ENCODE measurements around the gene LASP1.
"Not testable (repeated sequence)": the region's sequence is repeated elsewhere in the genome, so short reads cannot be mapped to it uniquely, and the experiment has no call there.

Gene LASP1

DNA sequence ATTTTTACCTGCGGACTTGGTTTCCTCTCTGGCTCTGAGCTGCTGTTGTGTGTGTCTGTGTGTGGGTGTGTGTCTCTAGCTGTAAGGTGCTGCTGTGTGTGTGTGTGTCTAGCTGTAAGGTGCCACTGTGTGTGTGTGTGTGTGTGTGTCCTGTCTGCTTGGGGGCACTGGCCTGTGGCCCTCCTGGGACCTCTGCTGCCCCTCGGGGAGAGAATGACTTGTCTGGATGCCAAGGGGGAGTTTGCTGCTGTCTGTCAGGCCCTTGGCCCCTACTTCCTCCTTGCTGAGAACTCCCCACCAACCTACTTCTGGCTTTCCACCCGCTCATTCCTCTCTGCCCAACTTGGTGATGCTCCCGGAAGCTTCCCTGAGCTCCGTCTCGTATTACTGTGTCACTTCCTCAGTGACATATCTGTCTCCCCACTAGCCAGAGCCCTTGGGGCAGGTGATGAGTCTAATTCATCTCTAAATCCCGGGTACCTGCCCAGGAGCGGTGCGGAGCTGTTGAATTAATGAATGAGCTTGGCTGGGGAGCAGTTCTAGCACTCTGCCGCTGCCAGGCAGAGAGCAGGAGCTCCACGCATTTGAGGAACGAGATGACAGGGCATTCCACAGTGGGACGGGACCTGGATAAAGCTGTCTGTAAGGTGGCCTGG lies 52.0 kb downstream of the LASP1 start:
- H3K4me3 ChIP-seq (ENCODE audit: control insufficient read depth, low read depth, low read length) = no peak overlapping the region
- DNase-seq (ENCODE audit: low read depth) = no peak
- TF ChIP-seq, protein P1, sequence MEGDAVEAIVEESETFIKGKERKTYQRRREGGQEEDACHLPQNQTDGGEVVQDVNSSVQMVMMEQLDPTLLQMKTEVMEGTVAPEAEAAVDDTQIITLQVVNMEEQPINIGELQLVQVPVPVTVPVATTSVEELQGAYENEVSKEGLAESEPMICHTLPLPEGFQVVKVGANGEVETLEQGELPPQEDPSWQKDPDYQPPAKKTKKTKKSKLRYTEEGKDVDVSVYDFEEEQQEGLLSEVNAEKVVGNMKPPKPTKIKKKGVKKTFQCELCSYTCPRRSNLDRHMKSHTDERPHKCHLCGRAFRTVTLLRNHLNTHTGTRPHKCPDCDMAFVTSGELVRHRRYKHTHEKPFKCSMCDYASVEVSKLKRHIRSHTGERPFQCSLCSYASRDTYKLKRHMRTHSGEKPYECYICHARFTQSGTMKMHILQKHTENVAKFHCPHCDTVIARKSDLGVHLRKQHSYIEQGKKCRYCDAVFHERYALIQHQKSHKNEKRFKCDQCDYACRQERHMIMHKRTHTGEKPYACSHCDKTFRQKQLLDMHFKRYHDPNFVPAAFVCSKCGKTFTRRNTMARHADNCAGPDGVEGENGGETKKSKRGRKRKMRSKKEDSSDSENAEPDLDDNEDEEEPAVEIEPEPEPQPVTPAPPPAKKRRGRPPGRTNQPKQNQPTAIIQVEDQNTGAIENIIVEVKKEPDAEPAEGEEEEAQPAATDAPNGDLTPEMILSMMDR (IDR thresholded peaks at IDR 0.05; ENCODE audit: control insufficient read depth, insufficient read depth, low read depth, low read length, missing control alignments) = no peak

DNA sequence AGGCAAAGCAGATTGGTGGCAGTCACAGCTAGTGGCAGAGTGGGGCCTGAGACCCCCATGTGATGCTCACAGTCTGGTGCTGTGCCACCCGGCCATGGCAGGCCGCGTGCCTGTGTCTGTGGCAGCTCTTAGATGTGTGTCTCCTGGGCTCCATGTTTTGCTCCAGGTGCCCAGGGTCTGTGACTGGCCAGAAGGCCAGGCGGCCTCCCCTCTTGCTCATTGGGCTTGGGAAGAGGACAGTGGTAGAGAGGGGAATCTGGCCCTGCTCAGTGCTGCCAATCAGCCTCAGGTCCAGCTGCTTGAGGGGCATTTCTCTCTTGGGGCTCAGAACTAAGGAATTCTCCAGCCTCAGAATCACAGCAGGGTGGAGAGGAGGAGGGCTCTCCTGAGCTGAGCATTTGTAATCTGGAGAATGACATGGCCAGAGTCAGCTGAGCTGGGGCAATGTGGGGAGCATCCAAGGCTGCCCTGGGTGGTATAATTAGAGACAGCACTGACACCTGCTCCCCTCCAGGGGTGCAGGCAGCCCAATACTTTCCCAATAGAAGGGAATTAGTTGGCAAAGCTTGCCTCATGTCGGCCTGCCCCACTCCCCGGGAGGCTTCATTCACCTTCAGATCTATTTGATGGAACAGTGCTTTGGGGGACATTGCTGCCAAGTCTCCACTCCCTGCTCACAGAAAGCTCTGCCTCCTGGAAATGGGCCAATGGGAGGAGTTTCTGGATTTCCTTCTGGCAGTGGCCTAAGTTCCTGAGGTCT lies 52.9 kb downstream of the LASP1 start:
- TF ChIP-seq, protein P1 (IDR thresholded peaks at IDR 0.05; ENCODE audit: control insufficient read depth, insufficient read depth, low read depth, low read length, missing control alignments) = peak; percentile 6
- peak; percentile 18 for DNase-seq (ENCODE audit: low read depth)

DNA sequence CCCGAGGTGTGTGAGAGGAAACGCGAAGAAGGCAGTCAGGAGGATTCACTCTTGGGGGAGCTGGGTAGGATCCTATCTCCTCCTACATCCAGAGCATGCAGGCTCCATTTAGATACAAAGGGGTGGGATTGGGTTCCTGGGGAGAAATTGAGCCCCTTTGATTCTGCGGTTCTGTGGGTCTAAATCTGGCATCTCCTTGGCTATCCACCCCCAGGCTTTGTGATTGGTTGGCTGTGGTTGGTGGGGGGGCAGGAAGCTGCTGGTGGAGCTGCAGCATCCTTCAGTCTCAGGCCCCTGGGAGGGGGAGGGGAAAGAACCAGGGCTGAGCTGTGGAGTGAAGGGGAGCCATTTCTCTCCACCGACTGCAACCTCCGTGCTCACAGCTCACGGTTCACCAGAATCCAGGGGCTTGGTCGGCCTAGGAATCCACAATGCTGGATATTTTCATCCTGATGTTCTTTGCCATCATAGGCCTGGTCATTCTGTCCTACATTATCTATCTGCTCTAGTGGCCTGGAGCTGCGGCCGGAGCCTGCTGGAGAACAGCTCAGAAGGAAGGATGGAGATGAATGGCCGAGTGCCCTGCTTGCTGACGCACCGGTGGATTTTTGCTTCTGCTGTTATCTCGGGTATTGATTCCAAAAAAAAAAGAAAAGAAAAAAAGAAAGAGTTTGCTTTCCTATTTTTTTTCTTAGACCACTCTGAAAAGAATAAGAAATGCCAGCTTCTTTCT lies 55.6 kb downstream of the LASP1 start, which contains the start of gene LASP1NB:
Gene LASP1NB (plus strand): TSS at position 352 of the 733 bp plus-strand sequence.
- no peak within 1 kb of the TSS for H3K4me3 ChIP-seq (ENCODE audit: control insufficient read depth, low read depth, low read length)
- TF ChIP-seq, protein P1 (IDR thresholded peaks at IDR 0.05; ENCODE audit: control insufficient read depth, insufficient read depth, low read depth, low read length, missing control alignments) = no peak
- no peak for DNase-seq (ENCODE audit: low read depth)

More for the DNA sequence above, 52.9 kb downstream of the LASP1 start:
- no peak overlapping the region for H3K4me3 ChIP-seq (ENCODE audit: control insufficient read depth, low read depth, low read length)

DNA sequence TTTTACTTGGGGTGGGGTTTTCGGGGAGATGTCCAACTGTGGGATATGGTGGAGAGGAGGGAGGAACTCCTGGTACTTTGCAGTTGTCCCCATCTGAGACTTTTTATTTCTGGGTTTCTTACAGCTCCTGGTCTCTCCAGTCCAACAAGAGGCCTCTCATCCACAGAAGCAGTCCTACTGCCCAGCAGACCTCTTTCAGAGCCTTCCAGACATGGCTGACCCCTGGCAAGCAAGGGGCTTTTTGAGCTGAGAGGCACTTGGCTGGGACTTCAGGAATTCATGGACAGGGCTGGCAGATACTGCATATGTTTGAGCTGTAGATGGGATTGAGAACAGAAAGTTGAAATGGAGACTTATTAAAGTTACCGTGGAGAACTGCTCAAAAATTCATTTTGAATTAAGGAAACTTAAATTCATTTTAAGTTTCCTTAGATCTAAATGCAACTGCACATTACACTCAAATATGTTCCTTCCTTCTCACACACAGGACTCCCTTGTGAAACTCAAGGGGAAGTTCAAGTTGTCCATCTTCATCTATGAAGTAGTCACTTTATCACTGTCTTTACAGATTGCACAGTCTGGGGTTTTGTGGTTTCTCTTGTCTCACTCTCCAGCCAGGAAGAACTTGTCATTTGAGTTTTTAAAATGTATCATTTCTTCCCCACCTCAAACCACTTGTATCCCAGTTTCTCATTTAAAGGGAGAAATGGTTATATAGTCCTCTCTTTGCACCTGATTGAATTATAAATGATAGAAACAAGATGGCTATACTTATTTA lies 56.6 kb downstream of the LASP1 start:
- TF ChIP-seq, protein P1 (IDR thresholded peaks at IDR 0.05; ENCODE audit: control insufficient read depth, insufficient read depth, low read depth, low read length, missing control alignments) = no peak
- H3K4me3 ChIP-seq (ENCODE audit: control insufficient read depth, low read depth, low read length) = no peak overlapping the region
- no peak for DNase-seq (ENCODE audit: low read depth)

DNA sequence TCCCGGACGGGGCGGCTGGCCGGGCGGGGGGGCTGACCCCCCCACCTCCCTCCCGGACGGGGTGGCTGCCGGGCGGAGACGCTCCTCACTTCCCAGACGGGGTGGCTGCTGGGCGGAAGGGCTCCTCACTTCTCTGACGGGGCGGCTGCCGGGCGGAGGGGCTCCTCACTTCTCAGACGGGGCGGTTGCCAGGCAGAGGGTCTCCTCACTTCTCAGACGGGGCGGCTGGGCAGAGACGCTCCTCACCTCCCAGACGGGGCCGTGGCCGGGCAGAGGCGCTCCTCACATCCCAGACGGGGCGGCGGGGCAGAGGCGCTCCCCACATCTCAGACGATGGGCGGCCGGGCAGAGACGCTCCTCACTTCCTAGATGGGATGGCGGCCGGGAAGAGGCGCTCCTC lies 60.9 kb downstream of the LASP1 start:
- not testable (repeated sequence) for H3K4me3 ChIP-seq (ENCODE audit: control insufficient read depth, low read depth, low read length); DNase-seq (ENCODE audit: low read depth)

DNA sequence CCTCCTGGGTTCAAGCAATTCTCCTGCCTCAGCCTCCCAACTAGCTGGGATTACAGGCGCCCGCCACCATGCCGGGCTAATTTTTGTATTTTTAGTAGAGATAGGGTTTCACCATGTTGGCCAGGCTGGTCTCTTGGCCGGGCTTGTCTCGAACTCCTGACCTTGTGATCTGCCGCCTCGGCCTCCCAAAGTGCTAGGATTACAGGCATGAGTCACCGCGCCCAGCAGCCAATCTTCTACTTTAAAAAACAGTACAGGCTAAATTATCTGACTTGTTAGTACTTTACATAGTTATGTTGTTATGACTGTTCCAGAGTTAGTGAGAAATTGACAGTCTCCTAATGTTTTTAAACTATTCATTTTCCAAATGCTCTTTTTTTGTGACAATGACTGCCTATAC lies 64.1 kb downstream of the LASP1 start:
- DNase-seq (ENCODE audit: low read depth); H3K4me3 ChIP-seq (ENCODE audit: control insufficient read depth, low read depth, low read length): not testable (repeated sequence)

DNA sequence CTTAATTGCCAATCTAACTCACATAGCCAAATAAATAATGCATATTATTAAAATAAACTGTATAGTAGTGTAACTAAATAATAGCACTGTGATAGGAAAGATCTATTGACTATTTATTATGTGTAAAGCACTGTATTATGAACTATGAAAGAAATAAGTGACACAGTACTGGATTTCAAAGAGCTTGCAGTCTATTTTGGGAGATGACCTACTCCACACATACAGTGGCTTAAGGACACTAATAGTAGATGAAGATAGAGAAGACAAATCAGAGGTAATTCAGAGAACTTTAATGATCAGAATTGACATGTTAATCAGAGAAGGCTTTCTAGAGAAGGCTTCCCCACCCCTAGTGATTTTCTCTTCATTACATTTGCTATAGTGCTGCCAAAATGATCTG lies 70.1 kb downstream of the LASP1 start:
- no peak overlapping the region for H3K4me3 ChIP-seq (ENCODE audit: control insufficient read depth, low read depth, low read length)
- no peak for DNase-seq (ENCODE audit: low read depth)
- TF ChIP-seq, protein P1 (IDR thresholded peaks at IDR 0.05; ENCODE audit: control insufficient read depth, insufficient read depth, low read depth, low read length, missing control alignments) = no peak
